Ovary (tissue), 3 donors: Measurements from ENCODE around the gene TTLL12.

Source experiments
- CTCF ChIP-seq, 3 donors: fragments of 450-650 bp in 2 of 3; fragments of 200-600 bp in 1 of 3; IDR thresholded peaks; one replicate each; pipeline versions ENCODE4 v1.5.1 to v1.8.0; 2016 to 2022; ENCODE audit warnings: antibody characterized with exemption in 3 of 3, mild to moderate bottlenecking in 1 of 3
- POLR2A ChIP-seq: fragments of 450-650 bp; IDR thresholded peaks from one replicate; pipeline ENCODE4 v1.6.1; 2017; ENCODE audit warnings: antibody characterized with exemption, mild to moderate bottlenecking, moderate library complexity
- donor health status: DM: no; HTN: no; CAD: no.

GRCh38 chr22:43228330-43228729 lies 41.4 kb upstream of the TTLL12 start:
- TF ChIP-seq POLR2A (no peak), CTCF (IDR thresholded peaks at IDR 0.05) (no peak)
